ENCODE data around the gene L3MBTL1. TPM values are rescaled to one million over a fixed set of nuclear protein-coding genes. Genes with fewer than 3 reads are reported as not detected.

Gene L3MBTL1
- total and polyA plus RNA-seq, 3 donors from 2014 or later: 16.9 to 68.1 (median 64.5) TPM

GRCh38 chr20:43543138-43543537, 35.6 kb downstream of the L3MBTL1 start:
- Histone ChIP-seq H3K9me3 (no peaks in the 10 kb centered on the region), H3K4me3 (no peak overlapping the region), H3K27ac (no peak overlapping the region), H3K4me1 (no peaks in the 10 kb centered on the region), H3K27me3 (no peaks in the 10 kb centered on the region), H3K36me3 (ENCODE audit: low read depth, missing control alignments) (no peaks in the 10 kb centered on the region)
- DNase-seq: no peak
- WGBS, 2 donors: 89 to 90% methylated on average over 5 of the region's 5 CpGs
- TF ChIP-seq CTCF (IDR thresholded peaks at IDR 0.05) (no peak), POLR2A (IDR thresholded peaks at IDR 0.05) (no peak)
- intact Hi-C loops (cut with DNase I; ENCODE audit: low total_unique reads): no loop called here

GRCh38 chr20:43544501-43544900, 37.0 kb downstream of the L3MBTL1 start:
- intact Hi-C loops (cut with DNase I; ENCODE audit: low total_unique reads): no loop called here
- no peaks in the 10 kb centered on the region for H3K36me3 ChIP-seq (ENCODE audit: low read depth, missing control alignments)

GRCh38 chr20:43545837-43546578, 38.5 kb downstream of the L3MBTL1 start:
- WGBS, 2 donors: 93 to 96% methylated on average over 4 of the region's 4 CpGs
- intact Hi-C loops (cut with DNase I; ENCODE audit: low total_unique reads): no loop called here
- Histone ChIP-seq H3K4me3 (no peak overlapping the region), H3K27me3 (no peaks in the 10 kb centered on the region), H3K9me3 (no peaks in the 10 kb centered on the region), H3K36me3 (ENCODE audit: low read depth, missing control alignments) (no peaks in the 10 kb centered on the region), H3K27ac (no peak overlapping the region), H3K4me1 (peaks cover 14% of the 10 kb centered on the region)
- DNase-seq: no peak
- TF ChIP-seq POLR2A (IDR thresholded peaks at IDR 0.05): no peak
- TF ChIP-seq CTCF (IDR thresholded peaks at IDR 0.05): no peak

More at GRCh38 chr20:43544501-43544900, 37.0 kb downstream of the L3MBTL1 start:
- TF ChIP-seq CTCF (IDR thresholded peaks at IDR 0.05) (no peak), POLR2A (IDR thresholded peaks at IDR 0.05) (no peak)
- Histone ChIP-seq H3K9me3 (no peaks in the 10 kb centered on the region), H3K27ac (no peak overlapping the region), H3K4me1 (no peaks in the 10 kb centered on the region), H3K4me3 (no peak overlapping the region), H3K27me3 (no peaks in the 10 kb centered on the region)
- WGBS, 2 donors: 87 to 95% methylated on average over 9 of the region's 9 CpGs
- DNase-seq: no peak

GRCh38 chr20:43548273-43548880, 40.9 kb downstream of the L3MBTL1 start:
- WGBS, 2 donors: 85 to 89% methylated on average over 4 to 5 of the region's 5 CpGs
- intact Hi-C loops (cut with DNase I; ENCODE audit: low total_unique reads): no loop called here
- DNase-seq: no peak

More at GRCh38 chr20:43548273-43548880, 40.9 kb downstream of the L3MBTL1 start:
- H3K27ac ChIP-seq: no peak overlapping the region
- H3K9me3 ChIP-seq: no peaks in the 10 kb centered on the region
- H3K4me1 ChIP-seq: peaks cover 21% of the 10 kb centered on the region
- TF ChIP-seq POLR2A (IDR thresholded peaks at IDR 0.05) (no peak), CTCF (IDR thresholded peaks at IDR 0.05) (no peak)
- H3K27me3 ChIP-seq: no peaks in the 10 kb centered on the region
- H3K4me3 ChIP-seq: no peak overlapping the region
- no peaks in the 10 kb centered on the region for H3K36me3 ChIP-seq (ENCODE audit: low read depth, missing control alignments)

Measured in testis (tissue), 3 donors.